ENCODE measurements around the gene PNP. TPM values are rescaled to one million over a fixed set of nuclear protein-coding genes. Genes with fewer than 3 reads are reported as not detected.

PNP gene
- total RNA-seq, 4 donors from 2014 or later = 18.9 to 62.1 (median 32.7) TPM

- intact Hi-C loops (cut with DNase I; ENCODE audit: low total_unique reads) = no loop called here
- DNase-seq = no peak
- no peaks in the 10 kb centered on the region for H3K36me3 ChIP-seq
- in situ Hi-C loops (cut with MboI; ENCODE audit: low pct_ligation_motif_present in 1 of 4, low pct_unique_long_range_greater_than_20kb in 1 of 4, low sequenced_read_pairs in 3 of 4) = loop anchor here in 1 of 4 donors (25.0 kb wide), 1 partner anchor 187 kb away; no protein-coding TSS in a partner anchor
- 0 to 42% methylated on average over 1 to 2 of the region's 2 CpGs for WGBS, 2 donors (ENCODE audit: low coverage in 1 of 2)
- H3K4me3 ChIP-seq = no peak overlapping the region
- H3K27ac ChIP-seq = no peak overlapping the region
- H3K9me3 ChIP-seq = no peaks in the 10 kb centered on the region
- peaks cover 0 to 33% (median 13%) of the 10 kb centered on the region in 4 donors for H3K4me1 ChIP-seq
- no peaks in the 10 kb centered on the region for H3K27me3 ChIP-seq
- no peak for TF ChIP-seq POLR2A (IDR thresholded peaks at IDR 0.05)
These were observed 44.4 kb upstream of the PNP start for GRCh38 chr14:20424851-20425250.

GRCh38 chr14:20427231-20428009 lies 41.8 kb upstream of the PNP start:
- no peak for DNase-seq
- H3K27ac ChIP-seq = peak overlapping the region; percentile 58 to 66 (median 64)
- WGBS, 2 donors (ENCODE audit: low coverage in 1 of 2) = 53 to 71% methylated on average over 4 to 5 of the region's 5 CpGs
- H3K4me1 ChIP-seq = peaks cover 4 to 28% (median 12%) of the 10 kb centered on the region in 4 donors
- no peaks in the 10 kb centered on the region for H3K36me3 ChIP-seq
- intact Hi-C loops (cut with DNase I; ENCODE audit: low total_unique reads) (no loop called here), in situ Hi-C loops (cut with MboI; ENCODE audit: low pct_ligation_motif_present in 1 of 4, low pct_unique_long_range_greater_than_20kb in 1 of 4, low sequenced_read_pairs in 3 of 4) (no loop called here)
- peak overlapping the region in 1 of 4 donors; percentile 10 for H3K4me3 ChIP-seq
- H3K9me3 ChIP-seq = no peaks in the 10 kb centered on the region
- TF ChIP-seq POLR2A (IDR thresholded peaks at IDR 0.05) (no peak), POLR2AphosphoS5 (IDR thresholded peaks at IDR 0.05) (peak in 1 of 3 donors; percentile 7)
- H3K27me3 ChIP-seq = no peaks in the 10 kb centered on the region

- in situ Hi-C loops (cut with MboI; ENCODE audit: low pct_ligation_motif_present in 1 of 4, low pct_unique_long_range_greater_than_20kb in 1 of 4, low sequenced_read_pairs in 3 of 4) = no loop called here
- TF ChIP-seq POLR2AphosphoS5 (IDR thresholded peaks at IDR 0.05) (no peak), POLR2A (IDR thresholded peaks at IDR 0.05) (no peak), CTCF (IDR thresholded peaks at IDR 0.05) (no peak), EP300 (IDR thresholded peaks at IDR 0.05; ENCODE audit: low read depth) (no peak)
These were observed 41.2 kb upstream of the PNP start for GRCh38 chr14:20428010-20428365.

GRCh38 chr14:20428802-20429201 lies 40.4 kb upstream of the PNP start:
- in situ Hi-C loops (cut with MboI; ENCODE audit: low pct_ligation_motif_present in 1 of 4, low pct_unique_long_range_greater_than_20kb in 1 of 4, low sequenced_read_pairs in 3 of 4) = no loop called here

More at GRCh38 chr14:20428010-20428365, 41.2 kb upstream of the PNP start:
- Histone ChIP-seq H3K4me3 (peak overlapping the region in 1 of 4 donors; percentile 10), H3K36me3 (no peaks in the 10 kb centered on the region), H3K27ac (peak overlapping the region in 3 of 4 donors; percentile 62 to 66 (median 65)), H3K9me3 (no peaks in the 10 kb centered on the region), H3K4me1 (peaks cover 4 to 28% (median 12%) of the 10 kb centered on the region in 4 donors), H3K27me3 (no peaks in the 10 kb centered on the region)
- intact Hi-C loops (cut with DNase I; ENCODE audit: low total_unique reads) = no loop called here
- no peak for DNase-seq
- 81 to 85% methylated on average over 5 of the region's 5 CpGs for WGBS, 2 donors (ENCODE audit: low coverage in 1 of 2)

More at GRCh38 chr14:20428802-20429201, 40.4 kb upstream of the PNP start:
- no peak for TF ChIP-seq CTCF (IDR thresholded peaks at IDR 0.05)
- no peak for TF ChIP-seq POLR2A (IDR thresholded peaks at IDR 0.05)
- intact Hi-C loops (cut with DNase I; ENCODE audit: low total_unique reads) = no loop called here
- Histone ChIP-seq H3K27ac (no peak overlapping the region), H3K27me3 (no peaks in the 10 kb centered on the region), H3K9me3 (no peaks in the 10 kb centered on the region), H3K4me3 (no peak overlapping the region), H3K4me1 (peaks cover 4 to 28% (median 12%) of the 10 kb centered on the region in 4 donors), H3K36me3 (no peaks in the 10 kb centered on the region)
- 50 to 58% methylated on average over 4 to 5 of the region's 5 CpGs for whole genome bisulfite sequencing, 2 donors (ENCODE audit: low coverage in 1 of 2)
- DNase-seq = no peak

All from transverse colon (tissue), 4 donors.